Vagina (tissue), 2 donors: ENCODE results near the gene SYT12. TPM values are rescaled to one million over a fixed set of nuclear protein-coding genes. Genes with fewer than 3 reads are reported as not detected.

ENCODE experiments used
- DNase-seq, 2 donors: peaks; one replicate each; pipeline ENCODE4 v3.0.0-alpha.2; 2017; ENCODE audit errors: extremely low spot score in 2 of 2
- H3K27ac ChIP-seq: fragments of 200-600 bp; sonication (generic); one replicate; pipeline ENCODE4 v1.5.1; 2019
- H3K27me3 ChIP-seq: fragments of 200-600 bp; sonication (generic); one replicate; pipeline ENCODE4 v1.5.1; 2019
- H3K36me3 ChIP-seq, 2 donors: fragments of 200-600 bp; sonication (generic); one replicate each; pipeline ENCODE4 v1.5.1; 2017 to 2019
- H3K4me1 ChIP-seq: fragments of 200-600 bp; sonication (generic); one replicate; pipeline ENCODE4 v1.5.1; 2019
- H3K4me3 ChIP-seq, 2 donors: fragments of 200-600 bp; sonication (generic); 1 replicate in 1 of 2; 2 replicates in 1 of 2; pipeline ENCODE4 v1.5.1; 2016 to 2019
- H3K9me3 ChIP-seq: fragments of 200-600 bp; sonication (generic); one replicate; pipeline ENCODE4 v1.5.1; 2019
- POLR2A ChIP-seq, 2 donors: fragments of 450-650 bp; IDR thresholded peaks; one replicate each; pipeline ENCODE4 v1.6.1; 2017; ENCODE audit warnings: antibody characterized with exemption in 2 of 2, mild to moderate bottlenecking in 2 of 2, moderate library complexity in 2 of 2
- POLR2AphosphoS5 ChIP-seq, 2 donors: sonication (generic); formaldehyde crosslinking; IDR thresholded peaks; one replicate each; pipeline ENCODE4 v1.9.0; 2017; ENCODE audit warnings: antibody characterized with exemption in 2 of 2, mild to moderate bottlenecking in 2 of 2, low read depth in 1 of 2; ENCODE audit not compliant: insufficient read depth in 1 of 2
- intact Hi-C: fragments of 100-400 bp; cut with DNase I; formaldehyde crosslinking; loops from one replicate; pipeline ENCODE4 v1.15.1; 2023
- total RNA-seq: library from RNA; depleted of rRNA; stranded (reverse); fragments of >200 nt; gene quantifications from one replicate; pipeline ENCODE4 v1.2.3, GENCODE V29; 2016
- TF ChIP-seq, protein P1 (sequence below), 3 experiments: fragments of 450-650 bp in 2 of 3; fragments of 200-600 bp in 1 of 3; sonication (generic) in 1 of 3; IDR thresholded peaks; one replicate each; pipeline ENCODE4 v1.5.1; 2017 to 2019; ENCODE audit warnings: antibody characterized with exemption in 3 of 3, mild to moderate bottlenecking in 2 of 3, moderate library complexity in 2 of 3

Gene SYT12
- total RNA-seq, 1 donor from 2014 or later: 0.49 TPM

- no peak overlapping the region for H3K4me3 ChIP-seq
- no peak overlapping the region for H3K27ac ChIP-seq
- no peaks in the 10 kb centered on the region for H3K27me3 ChIP-seq
- intact Hi-C loops: no loop called here
- H3K36me3 ChIP-seq: no peaks in the 10 kb centered on the region
- TF ChIP-seq, protein P1, sequence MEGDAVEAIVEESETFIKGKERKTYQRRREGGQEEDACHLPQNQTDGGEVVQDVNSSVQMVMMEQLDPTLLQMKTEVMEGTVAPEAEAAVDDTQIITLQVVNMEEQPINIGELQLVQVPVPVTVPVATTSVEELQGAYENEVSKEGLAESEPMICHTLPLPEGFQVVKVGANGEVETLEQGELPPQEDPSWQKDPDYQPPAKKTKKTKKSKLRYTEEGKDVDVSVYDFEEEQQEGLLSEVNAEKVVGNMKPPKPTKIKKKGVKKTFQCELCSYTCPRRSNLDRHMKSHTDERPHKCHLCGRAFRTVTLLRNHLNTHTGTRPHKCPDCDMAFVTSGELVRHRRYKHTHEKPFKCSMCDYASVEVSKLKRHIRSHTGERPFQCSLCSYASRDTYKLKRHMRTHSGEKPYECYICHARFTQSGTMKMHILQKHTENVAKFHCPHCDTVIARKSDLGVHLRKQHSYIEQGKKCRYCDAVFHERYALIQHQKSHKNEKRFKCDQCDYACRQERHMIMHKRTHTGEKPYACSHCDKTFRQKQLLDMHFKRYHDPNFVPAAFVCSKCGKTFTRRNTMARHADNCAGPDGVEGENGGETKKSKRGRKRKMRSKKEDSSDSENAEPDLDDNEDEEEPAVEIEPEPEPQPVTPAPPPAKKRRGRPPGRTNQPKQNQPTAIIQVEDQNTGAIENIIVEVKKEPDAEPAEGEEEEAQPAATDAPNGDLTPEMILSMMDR (IDR thresholded peaks at IDR 0.05): no peak
- no peak for TF ChIP-seq POLR2A (IDR thresholded peaks at IDR 0.05)
- no peak for TF ChIP-seq POLR2AphosphoS5 (IDR thresholded peaks at IDR 0.05; ENCODE audit: insufficient read depth in 1 of 2, low read depth in 1 of 2)
- H3K4me1 ChIP-seq: peaks cover 27% of the 10 kb centered on the region
- no peaks in the 10 kb centered on the region for H3K9me3 ChIP-seq
- no peak for DNase-seq
Observed at GRCh38 chr11:67029146-67029545, 6.2 kb downstream of the SYT12 start.

GRCh38 chr11:67030976-67031375 is 8.0 kb downstream of the SYT12 start:
- TF ChIP-seq, protein P1 (IDR thresholded peaks at IDR 0.05): no peak
- TF ChIP-seq POLR2A (IDR thresholded peaks at IDR 0.05) (no peak), POLR2AphosphoS5 (IDR thresholded peaks at IDR 0.05; ENCODE audit: insufficient read depth in 1 of 2, low read depth in 1 of 2) (no peak)
- Histone ChIP-seq H3K27me3 (no peaks in the 10 kb centered on the region), H3K4me1 (peaks cover 30% of the 10 kb centered on the region), H3K36me3 (no peaks in the 10 kb centered on the region), H3K4me3 (no peak overlapping the region), H3K9me3 (no peaks in the 10 kb centered on the region), H3K27ac (no peak overlapping the region)
- intact Hi-C loops: no loop called here
- no peak for DNase-seq

GRCh38 chr11:67031791-67032561 is 9.0 kb downstream of the SYT12 start:
- H3K4me1 ChIP-seq: peaks cover 30% of the 10 kb centered on the region
- intact Hi-C loops: no loop called here
- H3K27ac ChIP-seq: no peak overlapping the region
- no peaks in the 10 kb centered on the region for H3K27me3 ChIP-seq
- no peaks in the 10 kb centered on the region for H3K9me3 ChIP-seq
- H3K36me3 ChIP-seq: no peaks in the 10 kb centered on the region
- no peak overlapping the region for H3K4me3 ChIP-seq
- no peak for DNase-seq
- TF ChIP-seq POLR2A (IDR thresholded peaks at IDR 0.05): no peak
- no peak for TF ChIP-seq POLR2AphosphoS5 (IDR thresholded peaks at IDR 0.05; ENCODE audit: insufficient read depth in 1 of 2, low read depth in 1 of 2)
- TF ChIP-seq, protein P1 (IDR thresholded peaks at IDR 0.05): no peak

- peak overlapping the region; percentile 73 for H3K27ac ChIP-seq
- H3K36me3 ChIP-seq: no peaks in the 10 kb centered on the region
- intact Hi-C loops: no loop called here
- TF ChIP-seq POLR2AphosphoS5 (IDR thresholded peaks at IDR 0.05; ENCODE audit: insufficient read depth in 1 of 2, low read depth in 1 of 2) (no peak), POLR2A (IDR thresholded peaks at IDR 0.05) (no peak)
- TF ChIP-seq, protein P1 (IDR thresholded peaks at IDR 0.05): no peak
- H3K27me3 ChIP-seq: no peaks in the 10 kb centered on the region
- H3K4me3 ChIP-seq: no peak overlapping the region
- no peaks in the 10 kb centered on the region for H3K9me3 ChIP-seq
- DNase-seq: no peak
- H3K4me1 ChIP-seq: peaks cover 27% of the 10 kb centered on the region
Observed at GRCh38 chr11:67032830-67033551, 10.1 kb downstream of the SYT12 start.
